Adrenal gland (tissue), 12 donors: ENCODE measurements around the gene GASK1A. TPM values are rescaled to one million over a fixed set of nuclear protein-coding genes. Genes with fewer than 3 reads are reported as not detected.

ENCODE experiments used
- DNase-seq, 7 donors: peaks; one replicate each; pipeline ENCODE4 v3.0.0-alpha.2; 2019 to 2020
- H3K27ac ChIP-seq, 5 donors: fragments of 200-600 bp; sonication (generic) in 4 of 5; 1 replicate in 3 of 5; 2 replicates in 2 of 5; pipeline versions ENCODE4 v1.5.1 to v1.8.0; 2016 to 2020; ENCODE audit warnings: mild to moderate bottlenecking in 1 of 5
- H3K27me3 ChIP-seq: fragments of 200-600 bp; 2 replicates; pipeline ENCODE4 v1.8.0; 2021
- H3K36me3 ChIP-seq, 2 donors: fragments of 200-600 bp; replicated peaks in 1 of 2; 1 replicate in 1 of 2; 2 replicates in 1 of 2; pipeline versions ENCODE4 v1.5.1 to v1.8.0; 2018 to 2022
- H3K4me1 ChIP-seq, 2 donors: fragments of 200-600 bp; replicated peaks in 1 of 2; 1 replicate in 1 of 2; 2 replicates in 1 of 2; pipeline versions ENCODE4 v1.5.1 to v1.8.0; 2018 to 2021
- H3K4me3 ChIP-seq, 4 donors: fragments of 200-600 bp; sonication (generic) in 3 of 4; one replicate each; pipeline ENCODE4 v1.5.1; 2016 to 2018
- H3K9me3 ChIP-seq, 3 donors: fragments of 200-600 bp; sonication (generic) in 1 of 3; replicated peaks in 1 of 3; 1 replicate in 2 of 3; 2 replicates in 1 of 3; pipeline versions ENCODE4 v1.5.1 to v1.8.0; 2016 to 2021
- CTCF ChIP-seq, 6 experiments: fragments of 450-650 bp in 4 of 6; fragments of 200-600 bp in 2 of 6; sonication (generic) in 1 of 6; IDR thresholded peaks; 1 replicate in 5 of 6; 2 replicates in 1 of 6; pipeline versions ENCODE4 v1.5.1 to v1.8.0; 2016 to 2021; ENCODE audit warnings: antibody characterized with exemption in 6 of 6, mild to moderate bottlenecking in 2 of 6, moderate library complexity in 1 of 6
- POLR2A ChIP-seq, 2 donors: fragments of 450-650 bp; IDR thresholded peaks; one replicate each; pipeline ENCODE4 v1.6.1; 2017; ENCODE audit warnings: antibody characterized with exemption in 2 of 2, mild to moderate bottlenecking in 2 of 2, moderate library complexity in 1 of 2
- WGBS, 4 donors: extraction: QIAGEN DNeasy Blood & Tissue Kit in 2 of 4; methylation state at CpG; one replicate each; pipeline versions ENCODE4 v1.1.5 to v1.1.7; 2013 to 2017; 5-methylcytosine and 5-hydroxymethylcytosine counted together
- intact Hi-C, 2 donors: fragments of 100-400 bp; cut with DNase I; formaldehyde crosslinking; loops; one replicate each; pipeline versions ENCODE4 v1.14.1 to v1.15.0; 2022 to 2023
- polyA plus RNA-seq, 3 donors: library from polyadenylated mRNA; stranded (reverse); fragments of 200-250 nt in 2 of 3; fragments of 350-450 nt in 1 of 3; fragmentation: Illumina TruSeq in 1 of 3; extraction: RNeasy Lipid Tissue Mini Kit (QIAGEN cat#74804) in 1 of 3; gene quantifications; one replicate each; pipeline ENCODE4 v1.2.3, GENCODE V29; 2013 to 2014
- total RNA-seq, 9 donors: library from RNA; depleted of rRNA in 4 of 9; stranded (reverse); fragments of >200 nt in 4 of 9; fragments of 120-200 nt in 1 of 9; fragmentation: NEBNext Ultra II Directional in 1 of 9; extraction: Animal tissue kit (Norgen Biotek cat#: 25700) in 1 of 9; gene quantifications; one replicate each; pipeline versions ENCODE4 v1.1.0 to v1.2.4, GENCODE V29; 2013 to 2023
- donor health status: healthy with polysubstance abuse.
- donor health status: Bipolar disorder and iron deficiency.
- donor health status: DM: yes; HTN: yes; CAD: no.
- donor health status: DM: no; HTN: no; CAD: no.
- donor health status: DM: no; HTN: no; CAD: no.
- donor health status: DM: yes; HTN: yes; CAD: no.

Gene GASK1A
- total and polyA plus RNA-seq, 12 donors = 1.5 to 15.5 (median 4.5) TPM

GRCh38 chr3:43089081-43089480, 110.0 kb downstream of the GASK1A start:
- DNase-seq = no peak
- Histone ChIP-seq H3K4me1 (peaks cover 0 to 12% of the 10 kb centered on the region in 2 donors), H3K4me3 (no peak overlapping the region), H3K9me3 (no peaks in the 10 kb centered on the region), H3K27ac (no peak overlapping the region), H3K27me3 (no peaks in the 10 kb centered on the region), H3K36me3 (no peaks in the 10 kb centered on the region)
- no peak for TF ChIP-seq CTCF (IDR thresholded peaks at IDR 0.05)
- TF ChIP-seq POLR2A (IDR thresholded peaks at IDR 0.05) = no peak
- 97 to 100% (median 98%) methylated on average over 4 of the region's 4 CpGs for WGBS, 4 donors
- intact Hi-C loops = no loop called here

GRCh38 chr3:43090238-43090637, 111.1 kb downstream of the GASK1A start:
- no peaks in the 10 kb centered on the region for H3K27me3 ChIP-seq
- no peak overlapping the region for H3K27ac ChIP-seq
- intact Hi-C loops = no loop called here
- no peaks in the 10 kb centered on the region for H3K36me3 ChIP-seq
- H3K9me3 ChIP-seq = no peaks in the 10 kb centered on the region
- no peak overlapping the region for H3K4me3 ChIP-seq
- WGBS, 4 donors = 95 to 100% (median 97%) methylated on average over 3 of the region's 3 CpGs
- H3K4me1 ChIP-seq = peaks cover 0 to 12% of the 10 kb centered on the region in 2 donors
- no peak for TF ChIP-seq POLR2A (IDR thresholded peaks at IDR 0.05)
- no peak for TF ChIP-seq CTCF (IDR thresholded peaks at IDR 0.05)
- no peak for DNase-seq

- H3K9me3 ChIP-seq = no peaks in the 10 kb centered on the region
- no peak overlapping the region for H3K4me3 ChIP-seq
- TF ChIP-seq CTCF (IDR thresholded peaks at IDR 0.05) = no peak
- no peak for TF ChIP-seq POLR2A (IDR thresholded peaks at IDR 0.05)
- no peaks in the 10 kb centered on the region for H3K36me3 ChIP-seq
- 95 to 98% (median 98%) methylated on average over 4 of the region's 4 CpGs for WGBS, 4 donors
- H3K27me3 ChIP-seq = no peaks in the 10 kb centered on the region
- no peak overlapping the region for H3K27ac ChIP-seq
- no peak for DNase-seq
- intact Hi-C loops = no loop called here
- peaks cover 0 to 9% of the 10 kb centered on the region in 2 donors for H3K4me1 ChIP-seq
Measured at GRCh38 chr3:43091481-43091880, 112.4 kb downstream of the GASK1A start.

- H3K4me1 ChIP-seq = no peaks in the 10 kb centered on the region
- intact Hi-C loops = no loop called here
- H3K36me3 ChIP-seq = no peaks in the 10 kb centered on the region
- TF ChIP-seq CTCF (IDR thresholded peaks at IDR 0.05) (no peak), POLR2A (IDR thresholded peaks at IDR 0.05) (no peak)
- WGBS, 4 donors = 86 to 100% (median 93%) methylated on average over 1 of the region's 1 CpG; no CpG with 5 or more reads in 1 of the 4 donors
- H3K27me3 ChIP-seq = no peaks in the 10 kb centered on the region
- no peak overlapping the region for H3K27ac ChIP-seq
- no peak for DNase-seq
- H3K4me3 ChIP-seq = no peak overlapping the region
- H3K9me3 ChIP-seq = no peaks in the 10 kb centered on the region
Measured at GRCh38 chr3:43093006-43093405, 113.9 kb downstream of the GASK1A start.
